Measurements from ENCODE around the gene SEMA5B.

Gene SEMA5B

DNA sequence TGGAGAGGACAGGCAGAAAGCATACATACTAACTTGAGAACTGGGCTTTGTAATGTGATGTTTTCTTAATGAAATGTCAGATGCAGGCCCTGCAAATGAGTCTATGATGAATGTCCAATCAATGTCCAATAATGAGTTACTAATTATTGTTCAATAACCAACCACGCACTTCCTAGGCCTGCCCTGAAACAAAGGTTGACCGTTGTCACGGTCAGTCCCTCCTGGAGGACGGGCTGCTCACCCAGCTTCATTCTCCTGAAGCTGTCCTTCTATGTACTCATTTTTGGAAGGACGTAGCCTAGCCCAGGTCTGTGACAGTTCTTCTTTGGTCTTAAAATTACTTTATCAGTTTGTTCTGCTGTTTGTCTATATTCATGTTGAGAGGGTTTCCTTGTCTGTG lies 30.9 kb upstream of the SEMA5B start:
- DNase-seq, result no peak

- DNase-seq, result no peak
Measured at GRCh38 chr3:123055352-123055751, 27.8 kb upstream of the SEMA5B start.

DNA sequence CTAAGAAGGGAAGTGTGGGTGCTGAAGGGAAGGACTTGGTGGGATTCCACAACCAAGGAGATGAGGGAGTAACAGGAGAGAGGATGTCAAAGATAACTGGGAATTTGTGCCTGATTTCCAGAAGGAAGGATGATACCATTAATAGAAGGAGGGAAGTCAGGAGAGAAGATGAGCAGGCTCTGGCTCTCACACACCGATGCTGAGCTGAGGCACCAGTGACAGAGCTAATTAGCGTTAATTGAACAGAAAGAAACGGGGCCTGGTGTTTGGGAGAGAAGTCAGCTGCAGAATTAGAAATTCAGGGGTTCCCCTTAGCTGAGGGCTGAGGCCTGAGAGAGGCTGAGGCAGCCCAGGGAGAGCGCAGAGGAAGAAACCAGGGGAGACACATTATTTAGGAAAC lies 27.4 kb upstream of the SEMA5B start:
- no peak for DNase-seq

GRCh38 chr3:123054109-123054778 lies 26.7 kb upstream of the SEMA5B start:
- no peak for DNase-seq

- no peak for DNase-seq
Measured at GRCh38 chr3:123053107-123053506, 25.5 kb upstream of the SEMA5B start.

DNA sequence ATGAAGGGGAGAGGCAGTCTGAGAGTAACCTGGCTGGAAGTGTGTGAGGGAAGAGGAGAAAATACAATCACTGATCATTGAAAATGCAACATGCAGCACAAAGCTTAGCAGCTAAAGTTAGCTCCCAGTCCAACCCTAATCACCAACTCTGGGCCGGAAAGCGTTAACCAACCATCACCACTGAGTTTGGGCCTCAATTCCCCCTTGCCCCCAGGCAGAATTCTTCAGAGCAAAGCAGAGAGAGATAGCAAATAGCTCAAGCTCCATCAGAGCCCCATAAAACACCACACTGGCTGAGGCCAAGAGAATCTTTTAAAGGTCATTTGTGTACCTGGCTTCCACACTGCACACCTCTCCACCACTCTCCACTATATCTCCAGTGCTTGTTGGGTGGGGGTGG lies 23.1 kb upstream of the SEMA5B start:
- DNase-seq, result no peak

- DNase-seq, result no peak
Measured at GRCh38 chr3:123048480-123049237, 21.1 kb upstream of the SEMA5B start.

- DNase-seq, result no peak
Measured at GRCh38 chr3:123047062-123047319, 19.4 kb upstream of the SEMA5B start.

DNA sequence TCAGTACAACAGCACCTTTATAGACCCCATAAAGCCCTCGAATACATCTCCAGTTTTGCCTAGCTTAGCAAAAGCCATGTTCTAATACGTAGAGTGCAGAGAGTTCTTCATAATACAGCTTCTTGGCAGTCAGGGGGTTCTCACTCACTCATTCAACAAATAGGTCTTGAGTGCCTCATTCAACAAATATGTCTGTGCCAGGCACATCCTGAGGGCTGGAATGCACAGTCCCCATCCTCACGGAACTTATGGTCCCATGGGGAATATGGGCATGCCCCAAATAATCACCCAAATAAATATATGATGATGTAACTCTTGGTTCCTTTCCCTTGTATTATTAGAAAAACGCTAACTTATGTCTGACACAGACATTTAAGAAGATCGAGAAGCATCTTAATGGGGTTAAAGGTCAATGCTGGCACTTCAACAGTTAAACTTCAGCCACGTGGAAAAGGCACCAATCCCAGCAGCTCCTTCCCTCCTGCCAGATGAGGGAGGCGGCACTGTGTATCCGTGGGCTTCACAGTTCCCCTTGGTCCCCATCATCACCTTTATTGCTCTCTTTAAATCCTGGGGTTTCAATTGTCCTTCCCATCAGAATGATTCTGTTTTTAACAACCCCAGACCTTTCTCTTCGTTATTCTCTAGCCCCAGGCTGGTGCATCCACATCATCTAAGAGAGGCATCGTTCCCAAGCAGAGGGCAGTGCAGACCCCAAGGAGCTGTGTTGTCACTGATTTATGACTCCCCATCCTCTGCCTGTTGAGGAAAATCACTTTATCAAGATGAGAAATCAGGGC lies 18.9 kb upstream of the SEMA5B start:
- no peak for DNase-seq

GRCh38 chr3:123044981-123045763 lies 17.6 kb upstream of the SEMA5B start:
- DNase-seq, result no peak

GRCh38 chr3:123042413-123042812 lies 14.8 kb upstream of the SEMA5B start:
- no peak for DNase-seq

GRCh38 chr3:123039178-123039577 lies 11.6 kb upstream of the SEMA5B start:
- no peak for DNase-seq

DNA sequence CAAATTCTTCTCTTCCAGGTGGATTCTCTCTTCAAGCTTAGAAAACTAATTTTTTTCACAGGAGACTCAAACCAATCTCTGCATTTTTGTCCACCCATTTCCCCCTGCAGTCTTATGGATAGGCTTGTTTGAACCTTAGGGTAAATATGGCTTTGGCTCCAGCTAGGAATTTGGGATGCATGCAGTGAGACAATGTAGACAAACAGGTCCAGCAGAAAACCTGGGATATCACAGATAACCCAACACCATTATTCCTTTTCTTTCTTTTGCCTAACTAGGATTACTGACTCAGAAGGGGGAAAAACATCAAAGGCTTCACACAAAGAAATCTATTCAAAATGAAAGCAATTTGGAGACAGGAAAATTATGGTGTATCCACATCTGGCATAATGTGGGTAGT lies 11.2 kb upstream of the SEMA5B start:
- no peak for DNase-seq

DNA sequence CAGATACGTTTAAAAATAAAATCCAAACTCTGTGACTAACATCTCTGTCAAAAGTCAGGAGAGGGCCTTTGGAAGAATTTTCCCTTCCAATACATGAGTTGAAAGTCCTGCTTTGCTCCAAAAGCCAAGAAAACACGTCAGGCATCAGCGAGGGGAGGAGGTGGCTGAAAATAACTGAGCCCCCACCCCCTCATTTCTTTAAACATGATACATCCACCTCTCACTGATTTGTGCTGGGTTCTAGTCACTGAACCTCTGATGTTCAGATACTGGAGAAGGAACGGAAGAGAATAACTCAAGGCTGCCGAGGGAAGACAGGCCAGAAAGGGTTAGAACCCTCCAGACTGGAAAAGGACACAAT lies 9.4 kb upstream of the SEMA5B start:
- no peak for DNase-seq

DNA sequence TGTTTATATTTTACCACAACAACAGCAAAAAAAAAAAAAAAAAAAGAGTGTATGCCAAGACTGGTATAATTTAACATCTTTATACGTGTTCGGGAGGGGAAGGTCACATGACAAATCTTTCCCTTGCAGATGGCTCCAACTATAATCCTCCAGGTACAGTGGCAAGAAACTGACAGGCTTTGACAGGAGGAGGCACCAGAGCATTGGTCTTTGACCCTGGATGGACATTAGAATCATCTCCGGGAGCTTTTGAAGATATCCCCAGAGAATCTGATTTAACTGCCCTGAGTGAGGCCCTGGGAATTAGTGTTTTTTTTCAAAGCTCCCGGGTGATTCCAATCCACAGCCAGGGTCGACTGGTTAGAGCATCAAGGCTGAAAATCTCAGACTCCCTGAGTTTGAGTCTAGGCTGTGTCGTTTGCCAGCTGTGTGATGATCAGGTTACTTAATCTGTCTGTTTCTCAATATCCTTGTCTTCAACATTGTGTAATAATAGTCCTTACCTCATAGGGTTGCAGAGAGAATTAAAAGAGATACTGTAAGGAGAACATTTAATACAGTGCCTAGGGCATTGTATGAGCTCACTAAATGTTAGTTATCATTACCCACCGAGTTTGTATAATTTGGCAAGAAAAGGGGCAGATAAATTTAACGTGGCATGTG lies 8.9 kb upstream of the SEMA5B start:
- DNase-seq, result no peak

DNA sequence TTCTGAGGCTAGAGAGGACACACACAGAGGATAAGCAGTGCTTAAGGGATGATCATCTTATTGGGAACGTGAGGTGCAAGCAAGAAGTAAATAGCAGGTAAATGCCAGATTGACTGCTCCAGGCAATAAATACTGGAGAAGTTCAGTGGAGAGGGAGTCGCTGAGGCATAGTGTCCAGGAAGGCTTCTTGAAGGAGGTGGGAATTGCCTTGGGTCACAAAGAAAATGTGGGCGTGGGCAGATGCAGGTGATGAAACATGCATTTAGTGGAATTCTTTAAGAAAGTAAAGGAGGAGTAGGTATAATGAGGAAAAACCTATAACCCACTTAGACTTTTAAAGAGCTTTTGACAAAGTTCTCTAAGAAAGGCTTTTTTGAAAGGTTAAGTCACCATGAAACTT lies 7.4 kb upstream of the SEMA5B start:
- no peak for DNase-seq

- no peak for DNase-seq
Measured at GRCh38 chr3:123034120-123034519, 6.6 kb upstream of the SEMA5B start.

DNA sequence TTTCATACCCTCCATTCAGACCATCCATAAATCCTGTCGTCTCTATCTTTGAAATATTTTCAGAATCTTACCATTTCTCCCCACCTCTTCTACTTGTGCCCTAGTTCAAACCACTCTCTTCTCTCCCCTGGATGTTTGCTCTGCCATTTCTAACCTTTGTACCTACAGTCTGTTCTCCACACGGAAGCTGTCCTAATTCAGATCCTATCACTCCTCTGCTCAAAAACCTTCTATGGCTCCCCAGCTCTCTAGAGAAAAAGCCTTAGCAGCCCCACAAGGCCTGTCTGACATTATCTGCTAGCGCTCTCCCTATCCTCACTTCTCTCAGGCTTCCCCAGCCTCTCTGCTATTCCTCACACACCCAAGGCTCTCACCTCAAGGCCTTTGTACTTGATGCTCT lies 4.5 kb upstream of the SEMA5B start:
- no peak for DNase-seq

DNA sequence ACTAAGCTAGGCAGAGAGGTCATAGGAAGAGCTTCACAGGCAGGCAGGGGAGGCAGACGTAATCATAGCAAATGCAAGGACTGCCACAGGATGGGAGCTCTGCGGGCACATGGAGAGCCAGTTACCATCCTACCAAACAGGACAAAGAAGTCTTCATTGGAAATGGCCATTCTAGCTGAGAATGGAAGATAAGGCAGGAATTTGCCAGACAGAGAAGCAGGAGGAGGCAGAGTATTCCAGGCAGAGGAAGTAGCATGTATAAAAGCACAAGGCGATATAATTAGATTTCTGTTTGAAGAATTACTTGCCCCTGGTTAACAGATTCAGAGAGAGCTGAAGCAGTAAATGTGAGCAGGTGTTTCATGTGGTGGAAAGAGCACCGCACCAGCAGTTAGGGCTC lies 3.5 kb upstream of the SEMA5B start:
- no peak for DNase-seq

DNA sequence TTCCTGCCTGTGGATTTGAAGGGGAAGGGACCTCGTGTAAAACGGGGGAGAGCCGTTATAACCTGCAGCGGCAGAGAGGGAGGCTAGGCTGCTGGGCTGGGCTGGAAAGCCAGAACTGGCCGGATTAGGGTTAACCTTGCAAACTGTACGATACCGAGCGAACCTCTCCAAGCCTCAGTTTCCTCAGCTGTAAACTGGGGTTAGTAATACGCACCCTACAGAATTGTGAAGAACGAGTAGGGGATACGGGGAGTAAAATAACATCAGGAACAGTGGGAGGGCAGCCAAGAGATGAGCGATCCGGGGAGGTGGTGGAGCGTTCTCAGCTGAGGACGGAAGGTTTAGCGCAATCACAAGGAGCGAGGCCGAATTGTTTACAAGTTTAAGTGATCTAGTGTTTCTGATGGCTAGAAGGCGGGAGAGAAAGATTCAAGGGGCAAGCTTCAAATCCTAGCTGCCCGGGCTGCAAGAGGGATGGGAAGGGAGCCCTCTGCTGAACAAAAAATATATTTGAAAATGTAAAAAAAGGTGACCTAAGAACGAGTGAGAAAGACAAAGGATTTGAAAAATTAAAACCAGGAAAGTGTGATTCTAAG lies 768 bp upstream of the SEMA5B start:
- peak; percentile 50 for DNase-seq

GRCh38 chr3:123026565-123027291 lies 835 bp downstream of the SEMA5B start:
- DNase-seq, result peak; percentile 51

Data from activated CD8-positive, alpha-beta memory T cell treated with anti-CD3 and anti-CD28 coated beads, Interleukin-2, amount 50 U/mL, for 48 hours (primary cell).